ENCODE data around the gene PTCH2.

The PTCH2 gene, protein sequence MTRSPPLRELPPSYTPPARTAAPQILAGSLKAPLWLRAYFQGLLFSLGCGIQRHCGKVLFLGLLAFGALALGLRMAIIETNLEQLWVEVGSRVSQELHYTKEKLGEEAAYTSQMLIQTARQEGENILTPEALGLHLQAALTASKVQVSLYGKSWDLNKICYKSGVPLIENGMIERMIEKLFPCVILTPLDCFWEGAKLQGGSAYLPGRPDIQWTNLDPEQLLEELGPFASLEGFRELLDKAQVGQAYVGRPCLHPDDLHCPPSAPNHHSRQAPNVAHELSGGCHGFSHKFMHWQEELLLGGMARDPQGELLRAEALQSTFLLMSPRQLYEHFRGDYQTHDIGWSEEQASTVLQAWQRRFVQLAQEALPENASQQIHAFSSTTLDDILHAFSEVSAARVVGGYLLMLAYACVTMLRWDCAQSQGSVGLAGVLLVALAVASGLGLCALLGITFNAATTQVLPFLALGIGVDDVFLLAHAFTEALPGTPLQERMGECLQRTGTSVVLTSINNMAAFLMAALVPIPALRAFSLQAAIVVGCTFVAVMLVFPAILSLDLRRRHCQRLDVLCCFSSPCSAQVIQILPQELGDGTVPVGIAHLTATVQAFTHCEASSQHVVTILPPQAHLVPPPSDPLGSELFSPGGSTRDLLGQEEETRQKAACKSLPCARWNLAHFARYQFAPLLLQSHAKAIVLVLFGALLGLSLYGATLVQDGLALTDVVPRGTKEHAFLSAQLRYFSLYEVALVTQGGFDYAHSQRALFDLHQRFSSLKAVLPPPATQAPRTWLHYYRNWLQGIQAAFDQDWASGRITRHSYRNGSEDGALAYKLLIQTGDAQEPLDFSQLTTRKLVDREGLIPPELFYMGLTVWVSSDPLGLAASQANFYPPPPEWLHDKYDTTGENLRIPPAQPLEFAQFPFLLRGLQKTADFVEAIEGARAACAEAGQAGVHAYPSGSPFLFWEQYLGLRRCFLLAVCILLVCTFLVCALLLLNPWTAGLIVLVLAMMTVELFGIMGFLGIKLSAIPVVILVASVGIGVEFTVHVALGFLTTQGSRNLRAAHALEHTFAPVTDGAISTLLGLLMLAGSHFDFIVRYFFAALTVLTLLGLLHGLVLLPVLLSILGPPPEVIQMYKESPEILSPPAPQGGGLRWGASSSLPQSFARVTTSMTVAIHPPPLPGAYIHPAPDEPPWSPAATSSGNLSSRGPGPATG

GRCh38 chr1:44842862-44843655 lies at the start of gene PTCH2:
PTCH2 (minus strand) TSS chr1:44843253; CDS start chr1:44842932, 321 bp downstream.
- H3K4me3 ChIP-seq (ENCODE audit: control insufficient read depth, low read depth, low read length), result peak within 1 kb of the TSS; percentile 53
- DNase-seq (ENCODE audit: low read depth), result no peak
- no peak for TF ChIP-seq CTCF (IDR thresholded peaks at IDR 0.05; ENCODE audit: control insufficient read depth, insufficient read depth, low read depth, low read length, missing control alignments)

DNA sequence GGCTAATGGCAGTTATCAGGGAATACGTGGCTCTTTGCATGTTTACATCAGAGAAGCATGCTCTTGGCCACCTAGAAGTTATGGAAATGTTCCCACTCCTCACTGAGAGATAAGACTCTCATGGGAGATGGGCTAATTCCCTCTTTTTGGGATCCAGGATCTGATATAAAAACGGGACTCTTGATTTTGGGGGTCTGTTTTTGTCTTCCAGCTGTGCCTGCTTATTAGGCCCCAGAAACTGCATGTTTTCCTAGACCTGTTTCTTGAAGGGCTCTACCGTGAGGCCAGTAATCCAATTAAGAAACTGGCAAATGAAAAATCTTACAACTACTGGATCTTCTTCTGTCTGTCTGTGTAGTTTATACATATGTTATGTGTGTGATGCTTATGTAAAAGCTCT lies 47.0 kb upstream of the PTCH2 start:
- no peak for TF ChIP-seq CTCF (IDR thresholded peaks at IDR 0.05; ENCODE audit: control insufficient read depth, insufficient read depth, low read depth, low read length, missing control alignments)
- no peak overlapping the region for H3K4me3 ChIP-seq (ENCODE audit: control insufficient read depth, low read depth, low read length)
- no peak for DNase-seq (ENCODE audit: low read depth)

GRCh38 chr1:44885406-44885805 lies 42.4 kb upstream of the PTCH2 start:
- DNase-seq (ENCODE audit: low read depth), result no peak
- no peak overlapping the region for H3K4me3 ChIP-seq (ENCODE audit: control insufficient read depth, low read depth, low read length)
- no peak for TF ChIP-seq CTCF (IDR thresholded peaks at IDR 0.05; ENCODE audit: control insufficient read depth, insufficient read depth, low read depth, low read length, missing control alignments)

DNA sequence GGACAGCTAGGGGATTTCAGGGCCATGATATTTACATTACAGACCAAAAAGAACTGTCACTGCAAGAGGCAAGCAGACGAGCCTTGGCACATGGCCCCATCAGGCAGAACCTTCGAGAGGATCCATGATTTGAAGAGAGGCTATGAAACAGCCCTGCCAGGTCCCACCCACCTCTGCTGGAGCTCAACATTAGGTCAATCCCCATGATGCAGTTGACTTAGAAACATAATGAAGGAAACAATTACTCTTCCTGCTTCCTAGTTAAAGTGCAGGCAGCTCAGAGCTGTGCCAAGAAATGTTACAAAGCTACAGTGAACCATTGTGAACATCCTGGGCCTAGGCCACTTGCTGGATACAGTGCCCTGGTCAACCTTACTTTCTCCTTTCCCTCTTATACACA lies 41.7 kb upstream of the PTCH2 start:
- TF ChIP-seq CTCF (IDR thresholded peaks at IDR 0.05; ENCODE audit: control insufficient read depth, insufficient read depth, low read depth, low read length, missing control alignments), result no peak

GRCh38 chr1:44881011-44881632 lies 38.1 kb upstream of the PTCH2 start:
- no peak for TF ChIP-seq CTCF (IDR thresholded peaks at IDR 0.05; ENCODE audit: control insufficient read depth, insufficient read depth, low read depth, low read length, missing control alignments)
- peak; percentile 72 for DNase-seq (ENCODE audit: low read depth)
- H3K4me3 ChIP-seq (ENCODE audit: control insufficient read depth, low read depth, low read length), result no peak overlapping the region

More for the DNA sequence above, 41.7 kb upstream of the PTCH2 start:
- no peak for DNase-seq (ENCODE audit: low read depth)
- H3K4me3 ChIP-seq (ENCODE audit: control insufficient read depth, low read depth, low read length), result no peak overlapping the region

All from AG09309 (cell line).